Measurements from ENCODE around the gene ZG16B. TPM values are rescaled to one million over a fixed set of nuclear protein-coding genes. Genes with fewer than 3 reads are reported as not detected.

Gene ZG16B
- total RNA-seq, 1 experiment from 2014 or later = 2.3 TPM

DNA sequence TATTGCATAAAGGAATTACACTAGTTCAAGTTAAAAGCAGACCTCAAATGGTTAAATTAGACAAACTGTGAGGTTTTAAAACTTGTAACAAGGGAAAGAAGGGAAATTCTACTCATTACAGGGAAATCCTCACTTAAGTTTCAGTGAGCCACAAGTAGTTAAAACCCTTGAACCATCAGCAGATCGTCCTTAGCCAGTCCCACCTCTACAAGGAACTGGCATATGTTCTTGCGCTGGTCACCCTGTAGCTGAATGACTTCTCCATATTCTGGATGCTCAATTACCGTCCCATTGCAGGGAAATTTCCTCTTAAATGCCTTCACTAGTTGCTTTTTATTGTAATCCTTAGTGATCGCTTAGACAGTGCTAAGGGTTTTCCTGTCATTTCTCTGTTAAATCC is 7.6 kb upstream of the ZG16B start:
- no peaks in the 10 kb centered on the region for H3K4me1 ChIP-seq (ENCODE audit: control insufficient read depth in 1 of 2, insufficient read depth in 2 of 2, low read length in 2 of 2)
- H3K4me2 ChIP-seq (ENCODE audit: low read length) = no peak overlapping the region
- intact Hi-C loops (cut with micrococcal nuclease) = no loop called here
- DNase-seq (ENCODE audit: low read depth, low spot score) (no peak), ATAC-seq (no peak)
- CTCF ChIA-PET = no interaction called here
- RAD21 ChIA-PET (ENCODE audit: low non-redundant PET in 1 of 2, low total read pairs in 2 of 2, uncharacterized antibody in 2 of 2, unreplicated experiment in 2 of 2) = no interaction called here
- no peaks in the 10 kb centered on the region for H3K9me3 ChIP-seq (ENCODE audit: control insufficient read depth in 1 of 2, insufficient read depth in 1 of 2, low read depth in 1 of 2, low read length in 2 of 2)
- no TSS peak for BruUV-seq (replicated peaks)
- no peaks in the 10 kb centered on the region for H3K79me2 ChIP-seq (ENCODE audit: insufficient read depth, low read length)
- no peak overlapping the region for H3K27ac ChIP-seq (ENCODE audit: low read depth, low read length)
- H3K36me3 ChIP-seq (ENCODE audit: control insufficient read depth in 1 of 2, insufficient read depth in 2 of 2, low read length in 2 of 2) = no peaks in the 10 kb centered on the region
- H3K4me3 ChIP-seq (replicated peaks in 1 of 2; ENCODE audit: low read depth in 1 of 2, low read length in 2 of 2) = no peak overlapping the region
- no peaks in the 10 kb centered on the region for H4K20me1 ChIP-seq (ENCODE audit: insufficient read depth)
- no peaks in the 10 kb centered on the region for H3K9me2 ChIP-seq (ENCODE audit: insufficient read depth)
- no peaks in the 10 kb centered on the region for H3K27me3 ChIP-seq (ENCODE audit: insufficient read depth, low read length)
- H3K9ac ChIP-seq (ENCODE audit: low read length) = no peak overlapping the region
- H2AFZ ChIP-seq (ENCODE audit: low read depth, low read length, poor library complexity, severe bottlenecking) = no peak overlapping the region
- TF ChIP-seq POLR2AphosphoS5 (IDR thresholded peaks at IDR 0.05; ENCODE audit: low read depth, low read length) (no peak), ZNF274 (IDR thresholded peaks at IDR 0.05; ENCODE audit: low read depth, low read length) (no peak), EZH2phosphoT487 (IDR thresholded peaks at IDR 0.05; ENCODE audit: borderline replicate concordance) (no peak), CEBPB (IDR thresholded peaks at IDR 0.05; ENCODE audit: low read depth) (no peak), SP1 (IDR thresholded peaks at IDR 0.05; ENCODE audit: low read depth) (no peak), YY1 (IDR thresholded peaks at IDR 0.05; ENCODE audit: extremely low read depth, insufficient replicate concordance, low read depth, low read length) (no peak), EGR1 (IDR thresholded peaks at IDR 0.05; ENCODE audit: low read depth) (no peak), MAX (IDR thresholded peaks at IDR 0.05) (no peak), ZFX (IDR thresholded peaks at IDR 0.05) (no peak), POLR2A (IDR thresholded peaks at IDR 0.05; ENCODE audit: borderline replicate concordance, extremely low read depth, insufficient read depth, insufficient read length) (no peak), FOSL1 (IDR thresholded peaks at IDR 0.05; ENCODE audit: low read depth) (no peak), EZH2 (IDR thresholded peaks at IDR 0.05) (no peak), ELF1 (IDR thresholded peaks at IDR 0.05; ENCODE audit: borderline replicate concordance, low read depth) (no peak)
- POLR2A ChIA-PET = no interaction called here

DNA sequence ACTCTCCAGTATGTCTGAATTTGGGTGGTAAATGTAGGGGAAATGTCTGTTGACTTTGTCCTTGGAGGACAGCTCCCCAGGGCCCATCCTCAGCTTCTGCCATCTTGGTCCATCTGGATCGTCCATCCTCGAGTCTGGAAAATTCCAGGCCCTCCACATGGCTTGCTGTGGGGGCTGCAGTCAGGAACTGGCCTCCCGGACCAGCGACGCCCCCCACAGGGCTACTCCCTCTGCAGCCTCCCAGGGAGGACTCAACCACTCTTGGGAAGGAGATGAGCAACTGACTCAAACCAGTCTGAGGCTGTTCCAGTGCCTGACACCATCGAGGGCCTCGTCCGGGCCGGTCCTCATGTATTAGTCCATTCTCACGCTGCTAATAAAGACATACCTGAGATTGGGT is 5.5 kb upstream of the ZG16B start:
- H3K9ac ChIP-seq (ENCODE audit: low read length) = no peak overlapping the region
- H3K4me2 ChIP-seq (ENCODE audit: low read length) = no peak overlapping the region
- BruUV-seq (replicated peaks) = no TSS peak
- H3K9me2 ChIP-seq (ENCODE audit: insufficient read depth) = no peaks in the 10 kb centered on the region
- ChIA-PET CTCF (no interaction called here), RAD21 (ENCODE audit: low non-redundant PET in 1 of 2, low total read pairs in 2 of 2, uncharacterized antibody in 2 of 2, unreplicated experiment in 2 of 2) (no interaction called here), POLR2A (no interaction called here)
- H3K27me3 ChIP-seq (ENCODE audit: insufficient read depth, low read length) = no peaks in the 10 kb centered on the region
- H3K4me3 ChIP-seq (replicated peaks in 1 of 2; ENCODE audit: low read depth in 1 of 2, low read length in 2 of 2) = no peak overlapping the region
- H3K27ac ChIP-seq (ENCODE audit: low read depth, low read length) = no peak overlapping the region
- H3K4me1 ChIP-seq (ENCODE audit: control insufficient read depth in 1 of 2, insufficient read depth in 2 of 2, low read length in 2 of 2) = no peaks in the 10 kb centered on the region
- H2AFZ ChIP-seq (ENCODE audit: low read depth, low read length, poor library complexity, severe bottlenecking) = no peak overlapping the region
- intact Hi-C loops (cut with micrococcal nuclease) = no loop called here
- no peaks in the 10 kb centered on the region for H4K20me1 ChIP-seq (ENCODE audit: insufficient read depth)
- ATAC-seq (no peak), DNase-seq (ENCODE audit: low read depth, low spot score) (no peak)
- no peaks in the 10 kb centered on the region for H3K36me3 ChIP-seq (ENCODE audit: control insufficient read depth in 1 of 2, insufficient read depth in 2 of 2, low read length in 2 of 2)
- no peaks in the 10 kb centered on the region for H3K9me3 ChIP-seq (ENCODE audit: control insufficient read depth in 1 of 2, insufficient read depth in 1 of 2, low read depth in 1 of 2, low read length in 2 of 2)
- H3K79me2 ChIP-seq (ENCODE audit: insufficient read depth, low read length) = no peaks in the 10 kb centered on the region
- TF ChIP-seq CTCF (IDR thresholded peaks at IDR 0.05 in 2 of 3, conservative IDR thresholded peaks at IDR 0.05 in 1 of 3; ENCODE audit: borderline replicate concordance in 1 of 3, insufficient read depth in 1 of 3, low read depth in 2 of 3, low read length in 2 of 3) (no peak), REST (IDR thresholded peaks at IDR 0.05; ENCODE audit: low read depth) (no peak), ATF3 (IDR thresholded peaks at IDR 0.05) (no peak), TCF7L2 (IDR thresholded peaks at IDR 0.05; ENCODE audit: borderline replicate concordance, extremely low read depth, insufficient read depth, insufficient read length) (no peak), EGR1 (IDR thresholded peaks at IDR 0.05; ENCODE audit: low read depth) (no peak), POLR2A (IDR thresholded peaks at IDR 0.05; ENCODE audit: borderline replicate concordance, extremely low read depth, insufficient read depth, insufficient read length) (no peak), SP1 (IDR thresholded peaks at IDR 0.05; ENCODE audit: low read depth) (no peak)
